Activated CD8-positive, alpha-beta T cell treated with anti-CD3 and anti-CD28 coated beads, Interleukin-2, amount 10 ng/mL, durations not matched to agents 7 days and 5 days (primary cell): ENCODE measurements around the gene CERS6. TPM values are rescaled to one million over a fixed set of nuclear protein-coding genes. Genes with fewer than 3 reads are reported as not detected.
"Not testable (repeated sequence)": the region's sequence is repeated elsewhere in the genome, so short reads cannot be mapped to it uniquely, and the experiment has no call there.

Experiments
- ATAC-seq: fragments of 150-1000 bp; cut with Tn5 transposase; one replicate; pipeline ENCODE4 v1.10.0; 2021; ENCODE audit warnings: moderate library complexity
- CTCF ChIA-PET: fragments of 350-600 bp; sonication (Branson Sonifier 250); formaldehyde crosslinking; loops from one replicate; lab custom pipeline; 2021; ENCODE audit warnings: antibody characterized with exemption; lab: Charles Lee
- POLR2A ChIA-PET: fragments of 350-600 bp; sonication (Branson Sonifier 250); formaldehyde crosslinking; loops from one replicate; lab custom pipeline; 2021; ENCODE audit warnings: antibody characterized with exemption; lab: Charles Lee
- DNase-seq: peaks from one replicate; pipeline ENCODE4 v3.0.0-alpha.2; 2020
- H3K27ac Mint-ChIP-seq: one replicate; pipeline ENCODE4 v1.8.0; 2021; ENCODE audit warnings: mild to moderate bottlenecking, mixed read lengths
- H3K27me3 Mint-ChIP-seq: one replicate; pipeline ENCODE4 v1.8.0; 2021; ENCODE audit warnings: low read depth, mixed read lengths
- H3K36me3 Mint-ChIP-seq: one replicate; pipeline ENCODE4 v1.8.0; 2021; ENCODE audit warnings: low read depth, mixed read lengths
- H3K4me1 Mint-ChIP-seq: one replicate; pipeline ENCODE4 v1.8.0; 2021; ENCODE audit warnings: low read depth, mixed read lengths
- H3K4me3 Mint-ChIP-seq: one replicate; pipeline ENCODE4 v1.8.0; 2021; ENCODE audit warnings: mild to moderate bottlenecking, mixed read lengths
- H3K9me3 Mint-ChIP-seq: one replicate; pipeline ENCODE4 v1.8.0; 2022; ENCODE audit warnings: mixed read lengths; ENCODE audit not compliant: insufficient read depth
- total RNA-seq, 2 experiments: library from RNA; stranded (reverse); gene quantifications; one replicate each; pipeline ENCODE4 v1.2.3, GENCODE V29; 2021

Gene CERS6
- total RNA-seq, 2 experiments from 2014 or later = 13.1 to 14.5 TPM

GRCh38 chr2:168655207-168655606 is 199.1 kb downstream of the CERS6 start:
- CTCF ChIA-PET = no interaction called here
- Mint-ChIP-seq H3K27me3 (no peaks in the 10 kb centered on the region), H3K27ac (no peak overlapping the region), H3K4me3 (no peak overlapping the region), H3K36me3 (peaks cover 5% of the 10 kb centered on the region), H3K4me1 (no peaks in the 10 kb centered on the region), H3K9me3 (no peaks in the 10 kb centered on the region)
- DNase-seq (no peak), ATAC-seq (no peak)
- POLR2A ChIA-PET = no interaction called here

- H3K36me3 Mint-ChIP-seq, POLR2A ChIA-PET, H3K27ac Mint-ChIP-seq, H3K4me3 Mint-ChIP-seq, H3K27me3 Mint-ChIP-seq, DNase-seq, H3K4me1 Mint-ChIP-seq, CTCF ChIA-PET, H3K9me3 Mint-ChIP-seq, ATAC-seq: not testable (repeated sequence)
Observed at GRCh38 chr2:168657378-168657777, 201.3 kb downstream of the CERS6 start.

GRCh38 chr2:168658706-168659105 is 202.6 kb downstream of the CERS6 start:
- peaks cover 5% of the 10 kb centered on the region for H3K36me3 Mint-ChIP-seq
- H3K9me3 Mint-ChIP-seq = no peaks in the 10 kb centered on the region
- H3K4me1 Mint-ChIP-seq = no peaks in the 10 kb centered on the region
- H3K27ac Mint-ChIP-seq = no peak overlapping the region
- H3K4me3 Mint-ChIP-seq = no peak overlapping the region
- CTCF ChIA-PET = no interaction called here
- POLR2A ChIA-PET = no interaction called here
- no peak for ATAC-seq
- H3K27me3 Mint-ChIP-seq = no peaks in the 10 kb centered on the region
- no peak for DNase-seq

- Mint-ChIP-seq H3K9me3 (no peaks in the 10 kb centered on the region), H3K36me3 (peaks cover 4% of the 10 kb centered on the region), H3K27ac (no peak overlapping the region), H3K4me3 (no peak overlapping the region), H3K27me3 (no peaks in the 10 kb centered on the region), H3K4me1 (peaks cover 4% of the 10 kb centered on the region)
- no peak for ATAC-seq
- DNase-seq = no peak
- ChIA-PET CTCF (interaction anchor here (2.4 kb wide), 1 partner anchor 314 kb away, joined by 5 read pairs; no protein-coding TSS in a partner anchor), POLR2A (interaction anchor here (0.7 kb wide), 1 partner anchor 154 kb away, joined by 4 read pairs; no protein-coding TSS in a partner anchor)
Observed at GRCh38 chr2:168660870-168661862, 205.1 kb downstream of the CERS6 start.

- DNase-seq (no peak), ATAC-seq (no peak)
- Mint-ChIP-seq H3K4me1 (peaks cover 5% of the 10 kb centered on the region), H3K27me3 (no peaks in the 10 kb centered on the region), H3K4me3 (no peak overlapping the region), H3K9me3 (no peaks in the 10 kb centered on the region), H3K36me3 (peaks cover 4% of the 10 kb centered on the region), H3K27ac (no peak overlapping the region)
- POLR2A ChIA-PET = no interaction called here
- CTCF ChIA-PET = interaction anchor here (1.2 to 2.4 kb wide), 2 partner anchors 27 to 315 kb away, joined by 4 to 5 read pairs; no protein-coding TSS in a partner anchor
Observed at GRCh38 chr2:168661863-168662256, 205.8 kb downstream of the CERS6 start.

- CTCF ChIA-PET = interaction anchor here (1.2 to 2.4 kb wide), 3 partner anchors 27 to 316 kb away, joined by 3 to 5 read pairs (median 4); no protein-coding TSS in a partner anchor
- peaks cover 9% of the 10 kb centered on the region for H3K4me1 Mint-ChIP-seq
- H3K27ac Mint-ChIP-seq = no peak overlapping the region
- POLR2A ChIA-PET = no interaction called here
- H3K4me3 Mint-ChIP-seq = no peak overlapping the region
- no peaks in the 10 kb centered on the region for H3K27me3 Mint-ChIP-seq
- peaks cover 4% of the 10 kb centered on the region for H3K36me3 Mint-ChIP-seq
- no peak for DNase-seq
- ATAC-seq = no peak
- no peaks in the 10 kb centered on the region for H3K9me3 Mint-ChIP-seq
Observed at GRCh38 chr2:168662651-168663208, 206.7 kb downstream of the CERS6 start.

GRCh38 chr2:168663993-168664392 is 207.9 kb downstream of the CERS6 start:
- ATAC-seq (no peak), DNase-seq (no peak)
- Mint-ChIP-seq H3K4me3 (no peak overlapping the region), H3K27ac (peak overlapping the region; percentile 41), H3K36me3 (peaks cover 4% of the 10 kb centered on the region), H3K27me3 (no peaks in the 10 kb centered on the region), H3K9me3 (no peaks in the 10 kb centered on the region), H3K4me1 (peaks cover 9% of the 10 kb centered on the region)
- ChIA-PET POLR2A (no interaction called here), CTCF (interaction anchor here (1.9 kb wide), 1 partner anchor 42 kb away, joined by 4 read pairs; no protein-coding TSS in a partner anchor)

GRCh38 chr2:168664715-168665114 is 208.6 kb downstream of the CERS6 start:
- H3K36me3 Mint-ChIP-seq, H3K27me3 Mint-ChIP-seq, H3K9me3 Mint-ChIP-seq, POLR2A ChIA-PET, DNase-seq, ATAC-seq, H3K4me3 Mint-ChIP-seq, H3K4me1 Mint-ChIP-seq, H3K27ac Mint-ChIP-seq: not testable (repeated sequence)
- CTCF ChIA-PET = interaction anchor here (1.9 kb wide), 1 partner anchor 42 kb away, joined by 4 read pairs; no protein-coding TSS in a partner anchor

GRCh38 chr2:168666339-168666738 is 210.3 kb downstream of the CERS6 start:
- Mint-ChIP-seq H3K27ac (no peak overlapping the region), H3K36me3 (peaks cover 4% of the 10 kb centered on the region), H3K9me3 (no peaks in the 10 kb centered on the region), H3K27me3 (no peaks in the 10 kb centered on the region), H3K4me1 (peaks cover 9% of the 10 kb centered on the region), H3K4me3 (no peak overlapping the region)
- DNase-seq (no peak), ATAC-seq (no peak)
- ChIA-PET POLR2A (no interaction called here), CTCF (no interaction called here)

- Mint-ChIP-seq H3K27me3 (no peaks in the 10 kb centered on the region), H3K9me3 (no peaks in the 10 kb centered on the region), H3K4me1 (peaks cover 9% of the 10 kb centered on the region), H3K36me3 (peaks cover 6% of the 10 kb centered on the region), H3K4me3 (no peak overlapping the region), H3K27ac (no peak overlapping the region)
- ChIA-PET CTCF (no interaction called here), POLR2A (no interaction called here)
- ATAC-seq (no peak), DNase-seq (no peak)
Observed at GRCh38 chr2:168667156-168667555, 211.1 kb downstream of the CERS6 start.

GRCh38 chr2:168669151-168669550 is 213.1 kb downstream of the CERS6 start:
- no peaks in the 10 kb centered on the region for H3K27me3 Mint-ChIP-seq
- ChIA-PET POLR2A (no interaction called here), CTCF (interaction anchor here (1.1 kb wide), 1 partner anchor 16 kb away, joined by 3 read pairs; no protein-coding TSS in a partner anchor)
- no peaks in the 10 kb centered on the region for H3K9me3 Mint-ChIP-seq
- DNase-seq (no peak), ATAC-seq (no peak)
- no peak overlapping the region for H3K27ac Mint-ChIP-seq
- H3K36me3 Mint-ChIP-seq = peaks cover 4% of the 10 kb centered on the region
- H3K4me3 Mint-ChIP-seq = no peak overlapping the region
- peaks cover 8% of the 10 kb centered on the region for H3K4me1 Mint-ChIP-seq

- no peaks in the 10 kb centered on the region for H3K9me3 Mint-ChIP-seq
- H3K36me3 Mint-ChIP-seq = peaks cover 2% of the 10 kb centered on the region
- H3K4me1 Mint-ChIP-seq = peaks cover 5% of the 10 kb centered on the region
- H3K27me3 Mint-ChIP-seq = no peaks in the 10 kb centered on the region
- ChIA-PET POLR2A (no interaction called here), CTCF (interaction anchor here (1.4 kb wide), 1 partner anchor 16 kb away, joined by 6 read pairs; no protein-coding TSS in a partner anchor)
- ATAC-seq (no peak), DNase-seq (no peak)
- H3K27ac Mint-ChIP-seq = no peak overlapping the region
- no peak overlapping the region for H3K4me3 Mint-ChIP-seq
Observed at GRCh38 chr2:168670478-168670877, 214.4 kb downstream of the CERS6 start.
